Stimulated activated CD8-positive, alpha-beta memory T cell treated with anti-CD3 and anti-CD28 coated beads, Interleukin-12 subunit alpha, Interleukin-12 subunit beta, amount 100 ng/mL, for 4 hours (primary cell): Measurements from ENCODE around the gene IGFBP6.

Experiments
- DNase-seq: peaks from one replicate; pipeline ENCODE4 v3.0.0-alpha.2; 2020; ENCODE audit warnings: low read depth

The IGFBP6 gene, protein sequence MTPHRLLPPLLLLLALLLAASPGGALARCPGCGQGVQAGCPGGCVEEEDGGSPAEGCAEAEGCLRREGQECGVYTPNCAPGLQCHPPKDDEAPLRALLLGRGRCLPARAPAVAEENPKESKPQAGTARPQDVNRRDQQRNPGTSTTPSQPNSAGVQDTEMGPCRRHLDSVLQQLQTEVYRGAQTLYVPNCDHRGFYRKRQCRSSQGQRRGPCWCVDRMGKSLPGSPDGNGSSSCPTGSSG

GRCh38 chr12:53097564-53098353, at the start of gene IGFBP6:
TSS of gene IGFBP6 (plus strand) at chr12:53097667. CDS start at chr12:53097718, 51 bp downstream.
- peak; percentile 41 for DNase-seq

DNA sequence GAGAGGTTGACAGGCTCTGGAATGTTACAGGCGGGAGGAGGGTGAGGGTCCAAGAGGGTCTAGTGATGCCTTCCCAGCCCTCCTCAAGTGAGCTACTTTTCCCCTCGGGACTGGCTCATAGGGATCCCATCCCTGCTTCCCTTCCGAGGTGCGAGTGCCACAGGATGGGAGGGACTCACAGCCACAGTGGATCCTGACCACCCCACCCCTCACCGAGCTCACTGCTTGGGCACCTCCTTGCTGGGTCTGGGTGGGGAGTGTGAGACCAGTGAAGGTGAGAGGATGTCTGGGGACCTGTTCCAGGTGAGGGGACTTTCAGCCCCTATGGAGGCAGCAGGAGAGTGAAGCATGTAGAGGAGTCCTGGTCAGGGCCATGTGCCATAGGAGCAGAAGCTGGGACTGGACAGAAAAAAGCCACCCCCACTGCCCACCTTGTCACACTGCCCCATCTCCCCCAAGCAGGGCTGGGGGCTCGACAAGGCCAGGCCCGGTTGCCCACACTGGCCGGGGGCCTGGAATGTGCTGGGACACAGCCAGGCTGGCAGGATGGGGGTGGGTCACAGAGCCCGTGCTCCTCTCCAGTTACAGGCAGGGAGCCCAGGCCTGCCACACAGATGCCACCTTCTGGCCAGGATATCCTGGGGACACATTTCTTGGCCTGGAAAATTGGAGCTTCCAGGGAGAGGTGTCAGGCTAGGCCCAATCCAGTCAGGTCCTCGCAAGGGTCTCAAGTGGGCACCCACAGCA, 49.3 kb upstream of the IGFBP6 start:
- DNase-seq: no peak

DNA sequence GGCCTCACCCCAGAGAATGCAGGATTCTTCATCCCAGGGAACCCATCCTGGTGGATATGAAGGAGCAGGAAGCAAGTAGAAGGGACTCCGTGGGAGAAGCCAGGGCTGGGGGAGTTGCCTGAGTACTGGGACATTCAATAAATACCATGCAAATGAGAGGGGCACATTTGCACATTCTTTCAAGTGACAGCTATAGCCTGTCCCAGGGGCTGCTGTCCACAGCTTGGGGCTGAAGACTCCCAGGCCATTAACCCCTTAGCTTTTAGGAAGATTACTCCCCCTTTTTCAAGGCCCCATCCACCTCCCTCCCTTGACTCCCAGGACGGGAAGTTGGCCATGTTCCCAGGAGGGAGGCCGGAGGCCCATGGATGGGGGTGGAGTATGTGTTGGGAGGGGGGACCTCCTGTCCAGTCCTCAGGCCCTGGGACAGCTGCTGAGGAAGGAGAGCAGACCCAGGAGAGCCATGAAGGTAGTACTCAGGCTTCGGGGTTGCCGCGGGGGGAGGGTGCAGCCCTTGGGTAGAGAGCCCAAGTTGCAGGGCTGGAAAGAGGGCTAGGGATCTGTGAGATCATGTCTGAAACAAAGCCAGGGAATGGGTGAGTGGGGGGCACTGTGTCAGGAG, 48.6 kb upstream of the IGFBP6 start:
- no peak for DNase-seq

GRCh38 chr12:53049571-53050318, 47.7 kb upstream of the IGFBP6 start, which contains the start of gene TNS2:
TSS of gene TNS2 (plus strand) at chr12:53050065. CDS start at chr12:53050186, 121 bp downstream.
- no peak for DNase-seq

GRCh38 chr12:53050426-53051057, 46.9 kb upstream of the IGFBP6 start:
- DNase-seq: no peak

GRCh38 chr12:53051058-53051880, 46.2 kb upstream of the IGFBP6 start:
- no peak for DNase-seq

DNA sequence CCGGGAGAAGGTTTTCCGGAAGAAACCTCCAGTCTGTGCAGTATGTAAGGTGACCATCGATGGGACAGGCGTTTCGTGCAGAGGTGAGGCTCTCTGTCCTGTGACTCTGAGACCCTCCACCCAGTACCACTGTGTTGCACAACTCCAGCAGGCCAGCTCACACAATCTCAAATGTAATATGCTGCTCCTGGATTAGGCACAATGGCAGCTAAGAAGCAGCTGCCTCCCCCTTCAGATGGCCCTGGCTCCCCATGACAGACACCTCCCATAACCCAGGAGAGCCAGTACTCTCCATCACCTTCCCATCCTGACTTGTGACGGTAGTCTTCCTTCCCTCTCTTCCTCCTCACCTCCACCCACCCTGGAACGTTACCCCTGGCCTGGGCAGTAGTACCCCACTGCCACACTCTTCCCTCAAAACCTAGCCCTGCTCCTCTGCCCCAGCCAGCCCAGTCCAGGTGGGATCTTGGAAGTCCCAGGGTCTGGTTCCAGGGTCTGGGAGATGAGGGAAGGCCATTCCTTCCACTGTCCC, 45.5 kb upstream of the IGFBP6 start:
- no peak for DNase-seq

GRCh38 chr12:53052419-53053217, 44.8 kb upstream of the IGFBP6 start:
- DNase-seq: no peak

- DNase-seq: no peak
Observed at GRCh38 chr12:53053218-53054111, 44.0 kb upstream of the IGFBP6 start.

DNA sequence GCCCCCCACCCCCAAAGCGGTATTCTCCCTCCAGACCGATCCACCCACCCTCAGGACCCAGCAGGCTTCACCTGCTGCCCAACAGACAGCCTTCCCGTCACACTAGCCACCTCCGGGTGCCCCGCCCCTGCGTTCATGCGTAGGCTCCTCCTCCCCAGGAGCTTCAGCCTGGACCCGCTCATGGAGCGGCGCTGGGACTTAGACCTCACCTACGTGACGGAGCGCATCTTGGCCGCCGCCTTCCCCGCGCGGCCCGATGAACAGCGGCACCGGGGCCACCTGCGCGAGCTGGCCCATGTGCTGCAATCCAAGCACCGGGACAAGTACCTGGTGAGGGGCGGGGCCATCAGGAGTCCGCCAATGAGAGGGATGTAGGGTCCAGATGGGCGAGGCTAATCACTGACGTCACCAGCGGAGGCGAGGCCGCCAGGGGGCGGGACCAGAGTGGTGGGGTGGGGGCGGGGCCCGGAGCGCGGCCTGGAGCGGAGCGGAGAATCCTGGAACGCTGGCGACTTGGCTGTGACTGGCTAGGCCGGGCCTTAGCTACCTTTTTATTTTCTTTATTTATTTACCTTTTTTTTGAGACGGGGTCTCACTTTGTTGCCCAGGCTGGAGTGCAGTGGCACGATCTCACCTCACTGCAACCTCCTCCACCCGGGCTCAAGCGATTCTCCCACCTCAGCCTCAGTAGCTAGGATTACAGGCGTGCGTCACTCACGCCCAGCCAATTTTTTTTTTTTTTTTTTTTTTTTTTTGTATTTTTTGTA, 43.2 kb upstream of the IGFBP6 start:
- DNase-seq: peak; percentile 82

DNA sequence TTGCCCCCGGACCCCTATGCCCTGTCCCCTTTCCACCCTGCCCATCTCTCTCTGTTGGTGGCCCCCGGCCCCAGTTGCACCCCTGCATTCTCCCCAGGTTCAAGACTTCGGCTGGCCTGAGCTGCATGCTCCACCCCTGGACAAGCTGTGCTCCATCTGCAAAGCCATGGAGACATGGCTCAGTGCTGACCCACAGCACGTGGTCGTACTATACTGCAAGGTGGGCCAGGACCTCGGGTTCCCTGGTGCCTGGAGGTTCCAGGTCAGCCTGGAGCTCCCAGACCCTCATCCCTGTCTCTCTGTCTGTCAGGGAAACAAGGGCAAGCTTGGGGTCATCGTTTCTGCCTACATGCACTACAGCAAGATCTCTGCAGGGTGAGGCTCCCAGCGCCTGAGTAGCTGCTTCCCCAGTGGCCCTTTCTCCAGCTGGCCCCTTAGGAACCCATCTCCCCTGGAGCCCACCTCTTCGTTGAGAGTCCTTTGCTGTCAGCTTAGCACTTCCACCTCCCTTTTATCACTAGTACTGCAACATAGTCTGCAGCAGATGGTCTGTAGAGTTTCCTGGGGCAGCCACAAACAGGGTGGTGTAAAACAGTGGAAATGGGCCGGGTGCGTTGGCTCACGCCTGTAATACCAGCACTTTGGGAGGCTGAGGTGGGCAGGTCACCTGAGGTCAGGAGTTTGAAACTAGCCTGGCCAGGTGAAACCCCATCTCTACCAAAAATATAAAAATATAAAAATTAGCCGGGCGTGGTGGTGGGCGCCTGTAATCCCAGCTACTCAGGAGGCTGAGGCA, 41.8 kb upstream of the IGFBP6 start:
- DNase-seq: no peak

DNA sequence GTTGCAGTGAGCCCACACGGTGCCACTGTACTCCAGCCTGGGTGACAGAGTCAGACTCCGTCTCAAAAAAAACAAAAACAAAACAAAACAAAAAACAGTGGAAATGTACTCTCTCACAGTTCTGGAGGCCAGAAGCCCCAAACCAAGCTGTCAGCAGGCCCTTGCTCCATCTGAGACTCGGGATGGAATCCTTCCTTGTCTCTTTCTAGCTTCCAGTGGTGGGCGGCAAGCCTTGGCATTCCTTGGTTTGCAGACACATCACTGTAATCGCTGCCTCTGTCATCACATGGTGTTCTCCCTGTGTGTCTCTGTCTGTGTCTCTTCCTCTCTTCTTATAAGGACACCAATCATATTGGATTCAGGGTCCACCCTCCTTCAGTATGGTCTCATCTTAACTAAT, 41.2 kb upstream of the IGFBP6 start:
- DNase-seq: no peak

- DNase-seq: no peak
Observed at GRCh38 chr12:53056901-53057300, 40.6 kb upstream of the IGFBP6 start.

- DNase-seq: no peak
Observed at GRCh38 chr12:53057816-53058500, 39.5 kb upstream of the IGFBP6 start.

DNA sequence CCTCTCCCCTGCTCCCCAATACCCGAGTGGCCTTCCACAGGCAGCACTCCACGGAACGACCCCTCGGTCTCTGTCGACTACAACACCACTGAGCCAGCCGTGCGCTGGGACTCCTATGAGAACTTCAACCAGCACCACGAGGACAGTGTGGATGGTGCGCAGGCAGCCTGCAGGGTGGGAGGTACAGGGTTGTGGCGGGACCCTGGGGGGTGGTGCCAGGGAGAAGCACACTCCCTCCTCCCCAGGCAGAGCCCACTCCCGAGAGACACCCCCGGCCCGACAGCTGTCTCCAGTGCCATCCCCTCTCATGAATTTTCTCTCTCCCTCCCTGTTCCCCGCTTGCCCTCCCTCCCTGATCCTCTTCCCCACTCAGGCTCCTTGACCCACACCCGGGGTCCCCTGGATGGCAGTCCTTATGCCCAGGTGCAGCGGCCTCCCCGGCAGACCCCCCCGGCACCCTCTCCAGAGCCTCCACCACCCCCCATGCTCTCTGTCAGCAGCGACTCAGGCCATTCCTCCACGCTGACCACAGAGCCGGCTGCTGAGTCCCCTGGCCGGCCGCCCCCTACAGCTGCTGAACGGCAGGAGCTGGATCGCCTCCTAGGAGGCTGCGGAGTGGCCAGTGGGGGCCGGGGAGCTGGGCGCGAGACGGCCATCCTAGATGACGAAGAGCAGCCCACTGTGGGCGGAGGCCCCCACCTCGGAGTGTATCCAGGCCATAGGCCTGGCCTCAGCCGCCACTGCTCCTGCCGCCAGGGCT, 38.6 kb upstream of the IGFBP6 start:
- no peak for DNase-seq
